K562 (cell line): Measurements from ENCODE around the gene SHISA8. TPM values are rescaled to one million over a fixed set of nuclear protein-coding genes. Genes with fewer than 3 reads are reported as not detected.

Experiments used
- ATAC-seq: fragments of 200-7000 bp; cut with Tn5 transposase; 3 replicates; pipeline ENCODE4 v1.9.1; 2020; ENCODE audit warnings: moderate library complexity
- BruUV-seq: library from RNA; stranded (reverse); fragments of 400-500 nt; replicated peaks from 2 replicates; lab custom pipeline; 2021; lab: Mats Ljungman, UMichigan
- CTCF ChIA-PET: fragments of 300-600 bp; formaldehyde crosslinking; extraction: SDS; loops from one replicate; lab custom pipeline; 2021; ENCODE audit warnings: low intra/inter-chr PET ratio; lab: Yijun Ruan, JAX
- POLR2A ChIA-PET: fragments of 300-600, 350-650 bp; sonication (Branson Sonifier 250); formaldehyde crosslinking; extraction: SDS; loops from one replicate; lab custom pipeline; 2021; ENCODE audit warnings: antibody characterized with exemption, inconsistent platforms; lab: Yijun Ruan, JAX
- DNase-seq, 4 experiments: peaks; one replicate each; pipeline versions ENCODE4 v3.0.0 to v3.0.0-alpha.2; 2011 to 2018; ENCODE audit warnings: low spot score in 3 of 4, mixed read lengths in 3 of 4; ENCODE audit errors: extremely low read depth in 1 of 4
- FAIRE-seq: peaks from 2 replicates; lab custom pipeline; 2011; peaks lifted over from hg19 to GRCh38; lab: Jason Lieb, UNC
- H2AFZ ChIP-seq: 2 replicates; pipeline ENCODE4 v1.6.0; 2011; ENCODE audit warnings: low read depth, low read length, control low read depth, inconsistent platforms
- H3K27ac ChIP-seq: fragments of 200-600 bp; 3 replicates; pipeline ENCODE4 v1.8.0; 2011; ENCODE audit warnings: low read depth, mild to moderate bottlenecking, control low read depth, inconsistent platforms, low read length, moderate library complexity, mixed read lengths; ENCODE audit errors: extremely low read depth
- H3K27me3 ChIP-seq, 2 experiments: fragments of 300-600 bp in 1 of 2; 2 replicates in 1 of 2; 3 replicates in 1 of 2; pipeline versions ENCODE4 v1.6.0 to v1.8.0; 2011; ENCODE audit warnings: inconsistent platforms in 2 of 2, low read length in 2 of 2, mild to moderate bottlenecking in 1 of 2, mixed read lengths in 1 of 2, moderate library complexity in 1 of 2; ENCODE audit not compliant: control insufficient read depth in 2 of 2, insufficient read depth in 2 of 2
- H3K36me3 ChIP-seq: fragments of 300-600 bp; 3 replicates; pipeline ENCODE4 v1.8.0; 2011; ENCODE audit warnings: mild to moderate bottlenecking, low read length, inconsistent platforms; ENCODE audit not compliant: control insufficient read depth, insufficient read depth
- H3K4me1 ChIP-seq, 2 experiments: fragments of 200-600 bp in 1 of 2; replicated peaks in 1 of 2; 2 replicates in 1 of 2; 3 replicates in 1 of 2; pipeline versions ENCODE4 v1.5.1 to v1.8.0; 2011; ENCODE audit warnings: inconsistent platforms in 2 of 2, low read length in 2 of 2, mild to moderate bottlenecking in 1 of 2, mixed read lengths in 1 of 2, moderate library complexity in 1 of 2; ENCODE audit not compliant: control insufficient read depth in 2 of 2, insufficient read depth in 2 of 2
- H3K4me2 ChIP-seq: 2 replicates; pipeline ENCODE4 v1.6.1; 2011; ENCODE audit warnings: low read length, control low read depth, inconsistent platforms, mixed read lengths; ENCODE audit not compliant: insufficient read depth
- H3K4me3 ChIP-seq: fragments of 200-600 bp; sonication (generic), shearing (Covaris generic); 2 replicates; pipeline ENCODE4 v1.5.1; 2016; ENCODE audit warnings: control low read depth, inconsistent platforms
- H3K79me2 ChIP-seq: fragments of 200-600 bp; 3 replicates; pipeline ENCODE4 v1.8.0; 2011; ENCODE audit warnings: low read length, inconsistent platforms; ENCODE audit not compliant: control insufficient read depth, insufficient read depth
- H3K9ac ChIP-seq, 2 experiments: 2 replicates each; pipeline versions ENCODE4 v1.6.0 to v1.6.1; 2011; ENCODE audit warnings: low read depth in 2 of 2, low read length in 2 of 2, control low read depth in 1 of 2, inconsistent platforms in 1 of 2, mild to moderate bottlenecking in 1 of 2, mixed read lengths in 1 of 2; ENCODE audit not compliant: insufficient read depth in 1 of 2
- H3K9me1 ChIP-seq: one replicate; pipeline ENCODE4 v1.6.0; 2011; ENCODE audit warnings: inconsistent platforms, mild to moderate bottlenecking, low read length, moderate library complexity; ENCODE audit not compliant: control insufficient read depth, insufficient read depth
- H3K9me3 ChIP-seq: replicated peaks from 2 replicates; pipeline ENCODE4 v1.5.1; 2011; ENCODE audit warnings: low read depth, low read length, inconsistent platforms; ENCODE audit not compliant: control insufficient read depth, insufficient read depth
- H4K20me1 ChIP-seq: replicated peaks from 2 replicates; pipeline ENCODE4 v1.6.1; 2011; ENCODE audit warnings: low read length, inconsistent platforms, mixed read lengths; ENCODE audit not compliant: control insufficient read depth, insufficient read depth
- BDP1 ChIP-seq: IDR thresholded peaks from 3 replicates; pipeline ENCODE4 v1.6.1; 2011; ENCODE audit not compliant: insufficient read length, insufficient read depth
- MXI1 ChIP-seq: IDR thresholded peaks from 2 replicates; pipeline ENCODE4 v1.6.1; 2011; ENCODE audit warnings: low read depth, mild to moderate bottlenecking, improper control_type of control experiment, low read length
- NR1H2 ChIP-seq: sonication (generic); formaldehyde crosslinking; IDR thresholded peaks from 2 replicates; pipeline ENCODE4 v1.4.0; 2020; ENCODE audit warnings: mild to moderate bottlenecking, missing genetic modification reagents
- RBBP5 ChIP-seq: fragments of 200-600 bp; sonication (generic); IDR thresholded peaks from 2 replicates; pipeline ENCODE4 v1.6.1; 2012; ENCODE audit warnings: borderline replicate concordance, mild to moderate bottlenecking, low read length, control low read depth, inconsistent platforms; ENCODE audit not compliant: insufficient read depth, poor library complexity, severe bottlenecking
- SETDB1 ChIP-seq: IDR thresholded peaks from one replicate; pipeline ENCODE4 v1.6.1; 2012; ENCODE audit warnings: low read length, control low read depth, inconsistent platforms
- SRSF1 ChIP-seq: fragments of 200-400 bp; formaldehyde crosslinking; IDR thresholded peaks from 2 replicates; pipeline ENCODE4 v1.6.1; 2017; ENCODE audit warnings: mild to moderate bottlenecking, low read depth, low read length, moderate library complexity
- ZBTB33 ChIP-seq: sonication (generic); formaldehyde crosslinking; IDR thresholded peaks from 2 replicates; pipeline ENCODE4 v1.8.1; 2023; ENCODE audit warnings: mild to moderate bottlenecking, missing genetic modification reagents
- ZFP1 ChIP-seq: fragments of 450-650 bp; formaldehyde crosslinking; IDR thresholded peaks from 2 replicates; pipeline ENCODE4 v1.4.0; 2020; ENCODE audit warnings: mild to moderate bottlenecking, mixed read lengths
- ZNF41 ChIP-seq: fragments of 250-450 bp; sonication (Bioruptor Pico); conservative IDR thresholded peaks from 2 replicates; pipeline ENCODE4 v1.4.0; 2020; ENCODE audit warnings: mild to moderate bottlenecking
- ZNF644 ChIP-seq: fragments of 200-800 bp; sonication (Bioruptor generic); IDR thresholded peaks from 2 replicates; pipeline ENCODE4 v1.6.1; 2016; ENCODE audit warnings: low read depth, missing genetic modification characterization, missing compliant biosample characterization
- WGBS: fragments of 100-300 bp; shearing (Covaris generic); methylation state at CpG from one replicate; pipeline ENCODE4 v1.1.6; 2016; ENCODE audit warnings: low coverage, mixed read lengths; ENCODE audit not compliant: insufficient coverage; ENCODE audit errors: missing lambda C conversion rate; 5-methylcytosine and 5-hydroxymethylcytosine counted together
- in situ Hi-C: fragments of 300-500 bp; cut with MboI; formaldehyde crosslinking; loops from 4 replicates; pipeline ENCODE4 v1.15.0; 2018; ENCODE audit warnings: inconsistent platforms, mixed read lengths
- intact Hi-C: fragments of 100-400 bp; cut with micrococcal nuclease; formaldehyde crosslinking; loops from 2 replicates; pipeline ENCODE4 v1.14.2; 2022
- polyA plus RNA-seq, 8 experiments: library from polyadenylated mRNA; depleted of rRNA in 4 of 8; stranded (reverse) in 5 of 8; unstranded in 3 of 8; fragments of >200 nt; fragmentation: Nextera tagmentation in 2 of 8; fragmentation: Illumina TruSeq in 1 of 8; extraction: Ambion mirVana in 2 of 8; extraction: Trizol in 1 of 8; gene quantifications; 2 replicates each; pipeline versions ENCODE4 v1.2.1 to v1.2.3, GENCODE V29; 2011 to 2014; ENCODE audit warnings: inconsistent platforms in 1 of 8, missing spikeins in 1 of 8
- total RNA-seq, 7 experiments: library from RNA; depleted of rRNA in 6 of 7; stranded (reverse); fragments of >200 nt in 6 of 7; fragmentation: Illumina TruSeq in 2 of 7; extraction: Trizol in 2 of 7; gene quantifications; 2 replicates each; pipeline versions ENCODE4 v1.2.1 to v1.2.3, GENCODE V29; 2011 to 2021; ENCODE audit warnings: low replicate concordance in 1 of 7
- TF ChIP-seq, protein P1 (sequence below): fragments of 250-450 bp; sonication (Bioruptor Pico); IDR thresholded peaks from 2 replicates; pipeline ENCODE4 v1.8.0; 2022; ENCODE audit warnings: moderate library complexity, mild to moderate bottlenecking, inconsistent platforms

The SHISA8 gene
- total and polyA plus RNA-seq, 9 of the 15 experiments (the other 6 are each of a cell fraction or from before 2014, with no cell fraction given), result 0.07 to 3.3 (median 1.1) TPM; not detected in 4

DNA sequence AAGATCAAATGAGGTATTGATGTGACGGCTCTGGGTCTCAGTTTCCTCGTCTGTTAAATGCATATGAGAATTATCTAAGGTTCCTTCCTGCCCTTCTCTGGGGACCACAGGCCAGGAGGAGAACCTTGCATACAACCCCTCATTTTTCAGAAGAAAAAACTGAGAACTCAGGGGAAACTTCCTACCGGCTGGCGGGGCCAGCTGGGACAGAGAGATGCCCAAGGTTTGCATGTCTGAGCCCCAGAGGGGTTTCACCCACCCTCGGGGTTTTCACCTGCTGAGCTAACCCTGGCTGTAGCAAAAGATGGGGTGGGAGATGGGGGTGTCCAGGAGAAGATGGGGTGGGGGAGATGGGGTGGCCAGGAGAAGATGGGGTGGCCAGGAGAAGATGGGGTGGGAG lies 7.5 kb upstream of the SHISA8 start:
- no peak overlapping the region for H3K4me2 ChIP-seq
- DNase-seq (no peak), FAIRE-seq (no peak), ATAC-seq (no peak)
- H3K27ac ChIP-seq, result no peak overlapping the region
- no peaks in the 10 kb centered on the region for H3K36me3 ChIP-seq
- H3K9me1 ChIP-seq, result no peaks in the 10 kb centered on the region
- WGBS, result 63% methylated on average over 2 of the region's 5 CpGs
- H3K79me2 ChIP-seq, result no peaks in the 10 kb centered on the region
- CTCF ChIA-PET, result no interaction called here
- no peak overlapping the region for H3K4me3 ChIP-seq
- no peak overlapping the region for H3K9ac ChIP-seq
- BruUV-seq, result no TSS peak
- H2AFZ ChIP-seq, result no peak overlapping the region
- H3K4me1 ChIP-seq, result peaks cover 4 to 50% of the 10 kb centered on the region in 2 experiments; a peak in 3 of 5 replicates
- intact Hi-C loops (no loop called here), in situ Hi-C loops (no loop called here)
- TF ChIP-seq NR1H2 (CRISPR knock-in tag), result no peak
- no peak for TF ChIP-seq SETDB1
- POLR2A ChIA-PET, result interaction anchor here (1.8 kb wide), 1 partner anchor 15 kb away, joined by 4 read pairs; no protein-coding TSS in a partner anchor
- H3K9me3 ChIP-seq, result no peaks in the 10 kb centered on the region
- no peaks in the 10 kb centered on the region for H4K20me1 ChIP-seq
- H3K27me3 ChIP-seq, result no peaks in the 10 kb centered on the region

GRCh38 chr22:41920271-41920976 lies 5.5 kb upstream of the SHISA8 start:
- peaks cover 6 to 35% of the 10 kb centered on the region in 2 experiments; a peak in 3 of 5 replicates for H3K4me1 ChIP-seq
- no peaks in the 10 kb centered on the region for H3K36me3 ChIP-seq
- no peak overlapping the region for H3K4me3 ChIP-seq
- no peak overlapping the region for H2AFZ ChIP-seq
- intact Hi-C loops (no loop called here), in situ Hi-C loops (no loop called here)
- WGBS, result 65% methylated on average over 5 of the region's 21 CpGs
- DNase-seq (no peak), FAIRE-seq (no peak), ATAC-seq (no peak)
- H3K27me3 ChIP-seq, result 0 out of 5 replicates have a peak, but pooled peaks cover 0 to 4% of the 10 kb centered on the region in 2 experiments
- no peak overlapping the region for H3K9ac ChIP-seq
- CTCF ChIA-PET, result no interaction called here
- no peaks in the 10 kb centered on the region for H3K9me1 ChIP-seq
- no peaks in the 10 kb centered on the region; the same call in 1 of the 2 replicates for H4K20me1 ChIP-seq
- H3K27ac ChIP-seq, result no peak overlapping the region
- BruUV-seq, result no TSS peak
- H3K9me3 ChIP-seq, result no peaks in the 10 kb centered on the region
- POLR2A ChIA-PET, result no interaction called here
- no peak overlapping the region for H3K4me2 ChIP-seq
- no peaks in the 10 kb centered on the region for H3K79me2 ChIP-seq
- TF ChIP-seq MXI1 (no peak), ZBTB33 (CRISPR knock-in tag) (0 out of 2 replicates have a peak, but pooled peaks have one; percentile 46), ZFP1 (CRISPR knock-in tag) (no peak), SRSF1 (no peak), ZNF41 (CRISPR knock-in tag) (no peak), ZNF644 (tag) (no peak), BDP1 (no peak), RBBP5 (no peak)
- TF ChIP-seq, protein P1, sequence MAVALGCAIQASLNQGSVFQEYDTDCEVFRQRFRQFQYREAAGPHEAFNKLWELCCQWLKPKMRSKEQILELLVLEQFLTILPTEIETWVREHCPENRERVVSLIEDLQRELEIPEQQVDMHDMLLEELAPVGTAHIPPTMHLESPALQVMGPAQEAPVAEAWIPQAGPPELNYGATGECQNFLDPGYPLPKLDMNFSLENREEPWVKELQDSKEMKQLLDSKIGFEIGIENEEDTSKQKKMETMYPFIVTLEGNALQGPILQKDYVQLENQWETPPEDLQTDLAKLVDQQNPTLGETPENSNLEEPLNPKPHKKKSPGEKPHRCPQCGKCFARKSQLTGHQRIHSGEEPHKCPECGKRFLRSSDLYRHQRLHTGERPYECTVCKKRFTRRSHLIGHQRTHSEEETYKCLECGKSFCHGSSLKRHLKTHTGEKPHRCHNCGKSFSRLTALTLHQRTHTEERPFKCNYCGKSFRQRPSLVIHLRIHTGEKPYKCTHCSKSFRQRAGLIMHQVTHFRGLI (CRISPR knock-in tag), result no peak
- TF ChIP-seq, all 486 proteins: peak for 1
